Ovary (tissue), 3 donors: Measurements from ENCODE around the gene CD5L.

Experiments used
- CTCF ChIP-seq, 3 donors: fragments of 450-650 bp in 2 of 3; fragments of 200-600 bp in 1 of 3; IDR thresholded peaks; one replicate each; pipeline versions ENCODE4 v1.5.1 to v1.8.0; 2016 to 2022; ENCODE audit warnings: antibody characterized with exemption in 3 of 3, mild to moderate bottlenecking in 1 of 3
- EP300 ChIP-seq: sonication (generic); formaldehyde crosslinking; IDR thresholded peaks from one replicate; pipeline ENCODE4 v1.6.1; 2017; ENCODE audit warnings: antibody characterized with exemption
- POLR2A ChIP-seq: fragments of 450-650 bp; IDR thresholded peaks from one replicate; pipeline ENCODE4 v1.6.1; 2017; ENCODE audit warnings: antibody characterized with exemption, mild to moderate bottlenecking, moderate library complexity
- donor health status: DM: no; HTN: no; CAD: no.

- TF ChIP-seq POLR2A (no peak), CTCF (IDR thresholded peaks at IDR 0.05) (no peak), EP300 (no peak)
These were observed 58.7 kb downstream of the CD5L start for GRCh38 chr1:157782931-157783330.
